HepG2 (cell line): ENCODE data around the gene H6PD. TPM values are rescaled to one million over a fixed set of nuclear protein-coding genes. Genes with fewer than 3 reads are reported as not detected.

Source experiments
- polyA plus RNA-seq, 8 experiments: library from polyadenylated mRNA; depleted of rRNA in 3 of 8; stranded (reverse) in 7 of 8; unstranded in 1 of 8; fragments of >200 nt; fragmentation: Illumina TruSeq in 4 of 8; extraction: Trizol in 4 of 8; gene quantifications; 2 replicates each; pipeline versions ENCODE4 v1.2.1 to v1.2.3, GENCODE V29; 2011 to 2016; ENCODE audit warnings: low read depth in 4 of 8, missing spikeins in 1 of 8, mixed read lengths in 1 of 8; ENCODE audit not compliant: insufficient read depth in 1 of 8
- total RNA-seq, 5 experiments: library from RNA; depleted of rRNA; stranded (reverse); fragments of >200 nt; fragmentation: Illumina TruSeq; extraction: Trizol; gene quantifications; 2 replicates each; pipeline ENCODE4 v1.2.3, GENCODE V29; 2016; ENCODE audit warnings: low read depth in 1 of 5
- TF ChIP-seq, protein P1 (sequence below), 2 experiments: fragments of 450-650 bp in 1 of 2; sonication (generic) in 1 of 2; formaldehyde crosslinking in 1 of 2; IDR thresholded peaks; 2 replicates each; pipeline versions ENCODE4 v1.6.1 to v1.8.0; 2016 to 2022; ENCODE audit warnings: antibody characterized with exemption in 1 of 2, mild to moderate bottlenecking in 1 of 2, missing genetic modification reagents in 1 of 2

The H6PD gene
- total and polyA plus RNA-seq, 2 of the 13 experiments (the other 11 are each of a cell fraction or from before 2014, with no cell fraction given) = 9.3 to 14.1 TPM

DNA sequence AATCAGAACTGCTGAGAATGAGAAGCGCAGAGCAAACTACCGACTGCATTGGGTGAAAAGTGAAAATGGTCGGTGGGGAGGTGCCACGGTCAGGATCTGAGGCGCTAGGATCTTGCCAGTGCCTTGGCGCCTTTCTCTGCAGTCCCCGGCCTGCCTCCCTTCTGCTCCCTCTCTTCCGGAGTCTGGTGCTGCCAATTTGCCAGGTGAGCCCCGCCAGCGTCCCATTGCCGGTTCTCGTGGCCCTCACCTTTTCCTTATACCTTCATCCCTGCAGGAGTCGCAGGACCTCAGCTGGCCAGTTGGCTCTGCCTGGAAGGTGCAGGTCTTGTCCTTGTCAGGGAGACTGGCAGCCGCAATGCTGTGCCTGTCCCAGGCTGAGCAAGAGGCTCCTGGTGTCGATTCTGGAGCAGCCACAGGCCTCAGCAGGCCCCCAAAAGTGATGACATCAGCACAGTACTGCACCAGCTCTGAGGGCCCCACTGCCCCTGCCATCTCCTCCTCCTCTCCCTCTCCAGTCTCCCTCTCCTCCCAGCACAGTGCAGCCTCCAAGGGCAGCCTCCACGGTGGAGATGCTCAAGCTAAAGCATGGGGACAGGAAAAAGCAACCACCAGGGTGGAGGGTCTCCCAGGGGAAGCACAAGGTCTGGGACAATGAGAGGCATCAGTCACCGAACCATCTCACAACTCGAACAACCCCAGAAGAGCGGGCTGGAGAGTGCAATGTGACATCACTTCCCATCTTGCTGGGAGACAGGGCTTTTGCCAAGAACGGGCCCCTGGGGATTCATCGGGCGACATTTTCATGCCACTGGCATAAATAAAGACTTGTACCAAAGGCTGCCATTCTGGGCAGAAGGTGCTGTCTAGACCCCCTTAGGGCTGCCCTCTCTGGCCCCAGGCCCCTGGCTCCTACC is 37.1 kb upstream of the H6PD start (continued):
- TF ChIP-seq, protein P1, sequence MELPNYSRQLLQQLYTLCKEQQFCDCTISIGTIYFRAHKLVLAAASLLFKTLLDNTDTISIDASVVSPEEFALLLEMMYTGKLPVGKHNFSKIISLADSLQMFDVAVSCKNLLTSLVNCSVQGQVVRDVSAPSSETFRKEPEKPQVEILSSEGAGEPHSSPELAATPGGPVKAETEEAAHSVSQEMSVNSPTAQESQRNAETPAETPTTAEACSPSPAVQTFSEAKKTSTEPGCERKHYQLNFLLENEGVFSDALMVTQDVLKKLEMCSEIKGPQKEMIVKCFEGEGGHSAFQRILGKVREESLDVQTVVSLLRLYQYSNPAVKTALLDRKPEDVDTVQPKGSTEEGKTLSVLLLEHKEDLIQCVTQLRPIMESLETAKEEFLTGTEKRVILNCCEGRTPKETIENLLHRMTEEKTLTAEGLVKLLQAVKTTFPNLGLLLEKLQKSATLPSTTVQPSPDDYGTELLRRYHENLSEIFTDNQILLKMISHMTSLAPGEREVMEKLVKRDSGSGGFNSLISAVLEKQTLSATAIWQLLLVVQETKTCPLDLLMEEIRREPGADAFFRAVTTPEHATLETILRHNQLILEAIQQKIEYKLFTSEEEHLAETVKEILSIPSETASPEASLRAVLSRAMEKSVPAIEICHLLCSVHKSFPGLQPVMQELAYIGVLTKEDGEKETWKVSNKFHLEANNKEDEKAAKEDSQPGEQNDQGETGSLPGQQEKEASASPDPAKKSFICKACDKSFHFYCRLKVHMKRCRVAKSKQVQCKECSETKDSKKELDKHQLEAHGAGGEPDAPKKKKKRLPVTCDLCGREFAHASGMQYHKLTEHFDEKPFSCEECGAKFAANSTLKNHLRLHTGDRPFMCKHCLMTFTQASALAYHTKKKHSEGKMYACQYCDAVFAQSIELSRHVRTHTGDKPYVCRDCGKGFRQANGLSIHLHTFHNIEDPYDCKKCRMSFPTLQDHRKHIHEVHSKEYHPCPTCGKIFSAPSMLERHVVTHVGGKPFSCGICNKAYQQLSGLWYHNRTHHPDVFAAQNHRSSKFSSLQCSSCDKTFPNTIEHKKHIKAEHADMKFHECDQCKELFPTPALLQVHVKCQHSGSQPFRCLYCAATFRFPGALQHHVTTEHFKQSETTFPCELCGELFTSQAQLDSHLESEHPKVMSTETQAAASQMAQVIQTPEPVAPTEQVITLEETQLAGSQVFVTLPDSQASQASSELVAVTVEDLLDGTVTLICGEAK (IDR thresholded peaks at IDR 0.05) = no peak
- TF ChIP-seq, protein P1 (CRISPR knock-in tag; IDR thresholded peaks at IDR 0.05) = 0 out of 2 replicates have a peak, but pooled peaks have one; percentile 0
